NCI-H146 (cell line): ENCODE measurements around the gene EZH2.

Experiments
- DNase-seq: peaks from one replicate; lab custom pipeline; 2025; lab: John Stamatoyannopoulos, UW

Gene EZH2

GRCh38 chr7:148898845-148899484, 14.9 kb upstream of the EZH2 start:
- no peak for DNase-seq

GRCh38 chr7:148894591-148894990, 10.5 kb upstream of the EZH2 start:
- no peak for DNase-seq

- no peak for DNase-seq
These were observed 9.0 kb upstream of the EZH2 start for GRCh38 chr7:148893071-148893470.

GRCh38 chr7:148888300-148888699, 4.2 kb upstream of the EZH2 start:
- no peak for DNase-seq

- no peak for DNase-seq
These were observed 2.8 kb upstream of the EZH2 start for GRCh38 chr7:148886844-148887243.

GRCh38 chr7:148884299-148885022, 370 bp upstream of the EZH2 start:
- peak; percentile 94 for DNase-seq

GRCh38 chr7:148883266-148884048, 634 bp downstream of the EZH2 start:
- DNase-seq, result peak; percentile 56

- DNase-seq, result peak; percentile 33
These were observed 1.2 kb downstream of the EZH2 start for GRCh38 chr7:148882841-148883265.

GRCh38 chr7:148882192-148882591, 1.9 kb downstream of the EZH2 start:
- no peak for DNase-seq

GRCh38 chr7:148878317-148878716, 5.8 kb downstream of the EZH2 start:
- no peak for DNase-seq

GRCh38 chr7:148877517-148877916, 6.6 kb downstream of the EZH2 start:
- DNase-seq, result no peak

- DNase-seq, result no peak
These were observed 11.9 kb downstream of the EZH2 start for GRCh38 chr7:148872188-148872587.

GRCh38 chr7:148871551-148871950, 12.5 kb downstream of the EZH2 start:
- no peak for DNase-seq

- DNase-seq, result no peak
These were observed 13.1 kb downstream of the EZH2 start for GRCh38 chr7:148871030-148871429.

- DNase-seq, result no peak
These were observed 15.8 kb downstream of the EZH2 start for GRCh38 chr7:148868378-148868674.

- DNase-seq, result no peak
These were observed 16.3 kb downstream of the EZH2 start for GRCh38 chr7:148867596-148868377.

GRCh38 chr7:148866362-148866761, 17.7 kb downstream of the EZH2 start:
- DNase-seq, result no peak

GRCh38 chr7:148865283-148865682, 18.8 kb downstream of the EZH2 start:
- DNase-seq, result no peak

- no peak for DNase-seq
These were observed 20.8 kb downstream of the EZH2 start for GRCh38 chr7:148863324-148863723.

GRCh38 chr7:148862481-148862880, 21.6 kb downstream of the EZH2 start:
- DNase-seq, result no peak

- DNase-seq, result no peak
These were observed 25.6 kb downstream of the EZH2 start for GRCh38 chr7:148858489-148858888.

GRCh38 chr7:148856891-148857290, 27.2 kb downstream of the EZH2 start:
- DNase-seq, result no peak

GRCh38 chr7:148856578-148856881, 27.6 kb downstream of the EZH2 start:
- DNase-seq, result no peak
